K562 (cell line): Measurements from ENCODE around the gene CBX2. TPM values are rescaled to one million over a fixed set of nuclear protein-coding genes. Genes with fewer than 3 reads are reported as not detected.

ENCODE experiments used
- CBFA2T2 ChIP-seq: fragments of 450-650 bp; conservative IDR thresholded peaks from 2 replicates; pipeline ENCODE4 v1.6.1; 2017; ENCODE audit warnings: mild to moderate bottlenecking
- CBFA2T3 ChIP-seq: fragments of 450-650 bp; IDR thresholded peaks from 2 replicates; pipeline ENCODE4 v1.6.1; 2017
- EP300 ChIP-seq: IDR thresholded peaks from 2 replicates; pipeline ENCODE4 v1.6.1; 2012; ENCODE audit warnings: low read length, improper control_type of control experiment
- ETV1 ChIP-seq: fragments of 450-650 bp; conservative IDR thresholded peaks from 2 replicates; pipeline ENCODE4 v1.6.1; 2016; ENCODE audit warnings: missing genetic modification characterization, control low read depth, low read depth, missing compliant biosample characterization
- HDAC8 ChIP-seq: fragments of 450-650 bp; IDR thresholded peaks from 2 replicates; pipeline ENCODE4 v1.6.1; 2016; ENCODE audit warnings: mild to moderate bottlenecking, missing genetic modification characterization, moderate library complexity, missing compliant biosample characterization
- SMAD4 ChIP-seq: fragments of 250-450 bp; sonication (Bioruptor Pico); conservative IDR thresholded peaks from 2 replicates; pipeline ENCODE4 v1.8.0; 2021; ENCODE audit warnings: inconsistent platforms, mild to moderate bottlenecking, moderate library complexity
- ZEB2 ChIP-seq: fragments of 450-650 bp; IDR thresholded peaks from 2 replicates; pipeline ENCODE4 v1.6.1; 2016
- ZNF263 ChIP-seq: sonication (generic); formaldehyde crosslinking; IDR thresholded peaks from 2 replicates; pipeline ENCODE4 v1.8.0; 2022; ENCODE audit warnings: mild to moderate bottlenecking, missing genetic modification reagents, borderline replicate concordance
- ZNF3 ChIP-seq: fragments of 250-450 bp; sonication (Bioruptor Pico); IDR thresholded peaks from 2 replicates; pipeline ENCODE4 v1.5.0; 2021; ENCODE audit warnings: mild to moderate bottlenecking, moderate library complexity
- polyA plus RNA-seq, 8 experiments: library from polyadenylated mRNA; depleted of rRNA in 4 of 8; stranded (reverse) in 5 of 8; unstranded in 3 of 8; fragments of >200 nt; fragmentation: Nextera tagmentation in 2 of 8; fragmentation: Illumina TruSeq in 1 of 8; extraction: Ambion mirVana in 2 of 8; extraction: Trizol in 1 of 8; gene quantifications; 2 replicates each; pipeline versions ENCODE4 v1.2.1 to v1.2.3, GENCODE V29; 2011 to 2014; ENCODE audit warnings: inconsistent platforms in 1 of 8, missing spikeins in 1 of 8
- total RNA-seq, 7 experiments: library from RNA; depleted of rRNA in 6 of 7; stranded (reverse); fragments of >200 nt in 6 of 7; fragmentation: Illumina TruSeq in 2 of 7; extraction: Trizol in 2 of 7; gene quantifications; 2 replicates each; pipeline versions ENCODE4 v1.2.1 to v1.2.3, GENCODE V29; 2011 to 2021; ENCODE audit warnings: low replicate concordance in 1 of 7
- TF ChIP-seq, protein P1 (sequence below): fragments of 450-650 bp; formaldehyde crosslinking; IDR thresholded peaks from 2 replicates; pipeline ENCODE4 v1.4.0; 2020; ENCODE audit warnings: mild to moderate bottlenecking, moderate library complexity
- TF ChIP-seq, protein P2 (sequence below): fragments of 450-650 bp; IDR thresholded peaks from 2 replicates; pipeline ENCODE4 v1.6.1; 2016
- TF ChIP-seq, protein P3 (sequence below): fragments of 450-650 bp; IDR thresholded peaks from 2 replicates; pipeline ENCODE4 v1.6.1; 2017; ENCODE audit warnings: antibody characterized with exemption, mild to moderate bottlenecking
- TF ChIP-seq, protein P4 (sequence below): fragments of 450-650 bp; formaldehyde crosslinking; IDR thresholded peaks from 2 replicates; pipeline ENCODE4 v1.4.0; 2020; ENCODE audit warnings: mild to moderate bottlenecking, moderate library complexity
- TF ChIP-seq, protein P5 (sequence below), 2 experiments: IDR thresholded peaks; 2 replicates each; pipeline ENCODE4 v1.6.1; 2012; ENCODE audit warnings: improper control_type of control experiment in 2 of 2, low read depth in 2 of 2, low read length in 2 of 2, borderline replicate concordance in 1 of 2
- TF ChIP-seq, protein P6 (sequence below): fragments of 450-650 bp; conservative IDR thresholded peaks from 2 replicates; pipeline ENCODE4 v1.6.1; 2016; ENCODE audit warnings: missing genetic modification characterization, low read depth, mild to moderate bottlenecking, control low read depth, missing compliant biosample characterization

Gene CBX2
- total and polyA plus RNA-seq, 9 of the 15 experiments (the other 6 are each of a cell fraction or from before 2014, with no cell fraction given): 0.66 to 26.9 (median 13.9) TPM

DNA sequence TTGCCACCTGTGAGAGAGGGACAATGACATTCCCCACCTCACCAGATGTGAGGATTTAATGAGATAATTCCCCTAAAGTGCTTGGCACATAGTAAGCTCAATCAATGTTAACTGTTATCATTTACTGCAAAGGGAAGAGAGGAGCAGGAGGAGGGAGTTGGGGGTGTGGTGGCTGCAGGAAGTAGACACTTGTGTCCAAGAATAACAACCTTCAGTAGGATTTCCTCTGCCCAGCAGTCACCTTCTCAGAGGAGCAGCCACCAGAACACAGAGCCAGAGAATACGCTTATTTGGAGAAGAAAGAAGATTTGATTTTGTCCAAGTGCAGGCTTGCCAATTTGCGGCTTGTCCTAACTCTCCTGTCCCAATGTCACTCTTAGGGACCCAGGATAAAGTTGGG, 51.1 kb downstream of the CBX2 start (continued):
- TF ChIP-seq, protein P1, sequence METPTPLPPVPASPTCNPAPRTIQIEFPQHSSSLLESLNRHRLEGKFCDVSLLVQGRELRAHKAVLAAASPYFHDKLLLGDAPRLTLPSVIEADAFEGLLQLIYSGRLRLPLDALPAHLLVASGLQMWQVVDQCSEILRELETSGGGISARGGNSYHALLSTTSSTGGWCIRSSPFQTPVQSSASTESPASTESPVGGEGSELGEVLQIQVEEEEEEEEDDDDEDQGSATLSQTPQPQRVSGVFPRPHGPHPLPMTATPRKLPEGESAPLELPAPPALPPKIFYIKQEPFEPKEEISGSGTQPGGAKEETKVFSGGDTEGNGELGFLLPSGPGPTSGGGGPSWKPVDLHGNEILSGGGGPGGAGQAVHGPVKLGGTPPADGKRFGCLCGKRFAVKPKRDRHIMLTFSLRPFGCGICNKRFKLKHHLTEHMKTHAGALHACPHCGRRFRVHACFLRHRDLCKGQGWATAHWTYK (CRISPR knock-in tag): peak; percentile 24; the same call in 1 of the 2 replicates
- no peak for TF ChIP-seq HDAC8 (tag)
- TF ChIP-seq, protein P2, sequence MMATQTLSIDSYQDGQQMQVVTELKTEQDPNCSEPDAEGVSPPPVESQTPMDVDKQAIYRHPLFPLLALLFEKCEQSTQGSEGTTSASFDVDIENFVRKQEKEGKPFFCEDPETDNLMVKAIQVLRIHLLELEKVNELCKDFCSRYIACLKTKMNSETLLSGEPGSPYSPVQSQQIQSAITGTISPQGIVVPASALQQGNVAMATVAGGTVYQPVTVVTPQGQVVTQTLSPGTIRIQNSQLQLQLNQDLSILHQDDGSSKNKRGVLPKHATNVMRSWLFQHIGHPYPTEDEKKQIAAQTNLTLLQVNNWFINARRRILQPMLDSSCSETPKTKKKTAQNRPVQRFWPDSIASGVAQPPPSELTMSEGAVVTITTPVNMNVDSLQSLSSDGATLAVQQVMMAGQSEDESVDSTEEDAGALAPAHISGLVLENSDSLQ: no peak
- 0 out of 2 replicates have a peak, but pooled peaks have one; percentile 25 for TF ChIP-seq SMAD4
- peak; percentile 21; the same call in 1 of the 2 replicates for TF ChIP-seq EP300
- no peak for TF ChIP-seq ZEB2
- TF ChIP-seq, protein P3, sequence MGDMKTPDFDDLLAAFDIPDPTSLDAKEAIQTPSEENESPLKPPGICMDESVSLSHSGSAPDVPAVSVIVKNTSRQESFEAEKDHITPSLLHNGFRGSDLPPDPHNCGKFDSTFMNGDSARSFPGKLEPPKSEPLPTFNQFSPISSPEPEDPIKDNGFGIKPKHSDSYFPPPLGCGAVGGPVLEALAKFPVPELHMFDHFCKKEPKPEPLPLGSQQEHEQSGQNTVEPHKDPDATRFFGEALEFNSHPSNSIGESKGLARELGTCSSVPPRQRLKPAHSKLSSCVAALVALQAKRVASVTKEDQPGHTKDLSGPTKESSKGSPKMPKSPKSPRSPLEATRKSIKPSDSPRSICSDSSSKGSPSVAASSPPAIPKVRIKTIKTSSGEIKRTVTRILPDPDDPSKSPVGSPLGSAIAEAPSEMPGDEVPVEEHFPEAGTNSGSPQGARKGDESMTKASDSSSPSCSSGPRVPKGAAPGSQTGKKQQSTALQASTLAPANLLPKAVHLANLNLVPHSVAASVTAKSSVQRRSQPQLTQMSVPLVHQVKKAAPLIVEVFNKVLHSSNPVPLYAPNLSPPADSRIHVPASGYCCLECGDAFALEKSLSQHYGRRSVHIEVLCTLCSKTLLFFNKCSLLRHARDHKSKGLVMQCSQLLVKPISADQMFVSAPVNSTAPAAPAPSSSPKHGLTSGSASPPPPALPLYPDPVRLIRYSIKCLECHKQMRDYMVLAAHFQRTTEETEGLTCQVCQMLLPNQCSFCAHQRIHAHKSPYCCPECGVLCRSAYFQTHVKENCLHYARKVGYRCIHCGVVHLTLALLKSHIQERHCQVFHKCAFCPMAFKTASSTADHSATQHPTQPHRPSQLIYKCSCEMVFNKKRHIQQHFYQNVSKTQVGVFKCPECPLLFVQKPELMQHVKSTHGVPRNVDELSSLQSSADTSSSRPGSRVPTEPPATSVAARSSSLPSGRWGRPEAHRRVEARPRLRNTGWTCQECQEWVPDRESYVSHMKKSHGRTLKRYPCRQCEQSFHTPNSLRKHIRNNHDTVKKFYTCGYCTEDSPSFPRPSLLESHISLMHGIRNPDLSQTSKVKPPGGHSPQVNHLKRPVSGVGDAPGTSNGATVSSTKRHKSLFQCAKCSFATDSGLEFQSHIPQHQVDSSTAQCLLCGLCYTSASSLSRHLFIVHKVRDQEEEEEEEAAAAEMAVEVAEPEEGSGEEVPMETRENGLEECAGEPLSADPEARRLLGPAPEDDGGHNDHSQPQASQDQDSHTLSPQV: peak; percentile 21
- peak; percentile 44; the same call in 1 of the 2 replicates for TF ChIP-seq CBFA2T3
- TF ChIP-seq, protein P4, sequence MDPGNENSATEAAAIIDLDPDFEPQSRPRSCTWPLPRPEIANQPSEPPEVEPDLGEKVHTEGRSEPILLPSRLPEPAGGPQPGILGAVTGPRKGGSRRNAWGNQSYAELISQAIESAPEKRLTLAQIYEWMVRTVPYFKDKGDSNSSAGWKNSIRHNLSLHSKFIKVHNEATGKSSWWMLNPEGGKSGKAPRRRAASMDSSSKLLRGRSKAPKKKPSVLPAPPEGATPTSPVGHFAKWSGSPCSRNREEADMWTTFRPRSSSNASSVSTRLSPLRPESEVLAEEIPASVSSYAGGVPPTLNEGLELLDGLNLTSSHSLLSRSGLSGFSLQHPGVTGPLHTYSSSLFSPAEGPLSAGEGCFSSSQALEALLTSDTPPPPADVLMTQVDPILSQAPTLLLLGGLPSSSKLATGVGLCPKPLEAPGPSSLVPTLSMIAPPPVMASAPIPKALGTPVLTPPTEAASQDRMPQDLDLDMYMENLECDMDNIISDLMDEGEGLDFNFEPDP (CRISPR knock-in tag): no peak
- TF ChIP-seq ZNF3 (CRISPR knock-in tag): no peak
- peak; percentile 66 for TF ChIP-seq ZNF263 (CRISPR knock-in tag)
- TF ChIP-seq CBFA2T2: peak; percentile 13; the same call in 1 of the 2 replicates
- TF ChIP-seq, protein P5, sequence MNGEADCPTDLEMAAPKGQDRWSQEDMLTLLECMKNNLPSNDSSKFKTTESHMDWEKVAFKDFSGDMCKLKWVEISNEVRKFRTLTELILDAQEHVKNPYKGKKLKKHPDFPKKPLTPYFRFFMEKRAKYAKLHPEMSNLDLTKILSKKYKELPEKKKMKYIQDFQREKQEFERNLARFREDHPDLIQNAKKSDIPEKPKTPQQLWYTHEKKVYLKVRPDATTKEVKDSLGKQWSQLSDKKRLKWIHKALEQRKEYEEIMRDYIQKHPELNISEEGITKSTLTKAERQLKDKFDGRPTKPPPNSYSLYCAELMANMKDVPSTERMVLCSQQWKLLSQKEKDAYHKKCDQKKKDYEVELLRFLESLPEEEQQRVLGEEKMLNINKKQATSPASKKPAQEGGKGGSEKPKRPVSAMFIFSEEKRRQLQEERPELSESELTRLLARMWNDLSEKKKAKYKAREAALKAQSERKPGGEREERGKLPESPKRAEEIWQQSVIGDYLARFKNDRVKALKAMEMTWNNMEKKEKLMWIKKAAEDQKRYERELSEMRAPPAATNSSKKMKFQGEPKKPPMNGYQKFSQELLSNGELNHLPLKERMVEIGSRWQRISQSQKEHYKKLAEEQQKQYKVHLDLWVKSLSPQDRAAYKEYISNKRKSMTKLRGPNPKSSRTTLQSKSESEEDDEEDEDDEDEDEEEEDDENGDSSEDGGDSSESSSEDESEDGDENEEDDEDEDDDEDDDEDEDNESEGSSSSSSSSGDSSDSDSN (IDR thresholded peaks at IDR 0.05; ENCODE audit: borderline replicate concordance in 1 of 2, low read depth in 2 of 2, low read length in 2 of 2): 0 out of 4 replicates have a peak, but pooled peaks of 1 of the 2 experiments have one; percentile 44
- 0 out of 2 replicates have a peak, but pooled peaks have one; percentile 35 for TF ChIP-seq ETV1
- TF ChIP-seq, protein P6, sequence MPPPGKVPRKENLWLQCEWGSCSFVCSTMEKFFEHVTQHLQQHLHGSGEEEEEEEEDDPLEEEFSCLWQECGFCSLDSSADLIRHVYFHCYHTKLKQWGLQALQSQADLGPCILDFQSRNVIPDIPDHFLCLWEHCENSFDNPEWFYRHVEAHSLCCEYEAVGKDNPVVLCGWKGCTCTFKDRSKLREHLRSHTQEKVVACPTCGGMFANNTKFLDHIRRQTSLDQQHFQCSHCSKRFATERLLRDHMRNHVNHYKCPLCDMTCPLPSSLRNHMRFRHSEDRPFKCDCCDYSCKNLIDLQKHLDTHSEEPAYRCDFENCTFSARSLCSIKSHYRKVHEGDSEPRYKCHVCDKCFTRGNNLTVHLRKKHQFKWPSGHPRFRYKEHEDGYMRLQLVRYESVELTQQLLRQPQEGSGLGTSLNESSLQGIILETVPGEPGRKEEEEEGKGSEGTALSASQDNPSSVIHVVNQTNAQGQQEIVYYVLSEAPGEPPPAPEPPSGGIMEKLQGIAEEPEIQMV (tag): no peak
